ENCODE results near the gene DHRS11.
A peak's percentile ranks its signal among the peaks of the same experiment; 100 is the strongest.

The DHRS11 gene

GRCh38 chr17:36616061-36617029 is 24.7 kb downstream of the DHRS11 start:
- no peak for DNase-seq

- DNase-seq = no peak
Observed at GRCh38 chr17:36617773-36618172, 26.1 kb downstream of the DHRS11 start.

GRCh38 chr17:36623281-36623680 is 31.6 kb downstream of the DHRS11 start:
- no peak for DNase-seq

GRCh38 chr17:36625188-36625587 is 33.5 kb downstream of the DHRS11 start:
- DNase-seq = no peak

GRCh38 chr17:36627101-36627500 is 35.4 kb downstream of the DHRS11 start:
- DNase-seq = no peak

GRCh38 chr17:36628576-36628975 is 36.9 kb downstream of the DHRS11 start:
- no peak for DNase-seq

- peak; percentile 61 for DNase-seq
Observed at GRCh38 chr17:36629252-36629847, 37.7 kb downstream of the DHRS11 start.

GRCh38 chr17:36629970-36630502 is 38.4 kb downstream of the DHRS11 start:
- DNase-seq = no peak

GRCh38 chr17:36631022-36631421 is 39.3 kb downstream of the DHRS11 start:
- no peak for DNase-seq

- DNase-seq = no peak
Observed at GRCh38 chr17:36632916-36633771, 41.5 kb downstream of the DHRS11 start.

- DNase-seq = no peak
Observed at GRCh38 chr17:36640346-36640745, 48.7 kb downstream of the DHRS11 start.

GRCh38 chr17:36640836-36641235 is 49.2 kb downstream of the DHRS11 start:
- DNase-seq = no peak

GRCh38 chr17:36641331-36641876 is 49.7 kb downstream of the DHRS11 start:
- no peak for DNase-seq

- DNase-seq = no peak
Observed at GRCh38 chr17:36641877-36642845, 50.5 kb downstream of the DHRS11 start.

GRCh38 chr17:36643086-36643685 is 51.5 kb downstream of the DHRS11 start:
- DNase-seq = no peak

- no peak for DNase-seq
Observed at GRCh38 chr17:36645422-36645821, 53.7 kb downstream of the DHRS11 start.

GRCh38 chr17:36647636-36648035 is 56.0 kb downstream of the DHRS11 start:
- no peak for DNase-seq

GRCh38 chr17:36650096-36650775 is 58.6 kb downstream of the DHRS11 start:
- DNase-seq = no peak

Data from effector CD8-positive, alpha-beta T cell (primary cell).